ENCODE data around the gene OVOL1. TPM values are rescaled to one million over a fixed set of nuclear protein-coding genes. Genes with fewer than 3 reads are reported as not detected.
"Not testable (repeated sequence)": the region's sequence is repeated elsewhere in the genome, so short reads cannot be mapped to it uniquely, and the experiment has no call there.

Gene OVOL1
- total and polyA plus RNA-seq, 2 experiments from 2014 or later, result 1.5 to 3.3 TPM

GRCh38 chr11:65767806-65768205, 19.1 kb upstream of the OVOL1 start:
- H3K4me2 ChIP-seq; H2AFZ ChIP-seq; H3K36me3 Mint-ChIP-seq (ENCODE audit: low read depth); H3K9me2 ChIP-seq (ENCODE audit: insufficient read depth); H3K36me3 ChIP-seq (ENCODE audit: insufficient read depth); H3K27me3 ChIP-seq (ENCODE audit: insufficient read depth); H3K27ac Mint-ChIP-seq; H3K4me1 ChIP-seq (ENCODE audit: insufficient read depth); H3K27me3 Mint-ChIP-seq (ENCODE audit: insufficient read depth, low read depth, poor library complexity); H4K20me1 ChIP-seq (replicated peaks; ENCODE audit: insufficient read depth); H3F3A ChIP-seq (replicated peaks; ENCODE audit: low read depth); ATAC-seq; H3K4me3 Mint-ChIP-seq; H3K4me1 Mint-ChIP-seq; H3K27ac ChIP-seq (ENCODE audit: low read depth); DNase-seq (ENCODE audit: low spot score); H3K79me2 ChIP-seq (replicated peaks; ENCODE audit: insufficient read depth); H3K4me3 ChIP-seq: not testable (repeated sequence)
- H3K9me3 Mint-ChIP-seq, result peaks cover 18% of the 10 kb centered on the region

GRCh38 chr11:65770951-65771567, 15.8 kb upstream of the OVOL1 start:
- Histone ChIP-seq H3K27me3 (ENCODE audit: insufficient read depth) (no peaks in the 10 kb centered on the region), H3K27ac (ENCODE audit: low read depth) (no peak overlapping the region), H3K4me3 (no peak overlapping the region), H3F3A (replicated peaks; ENCODE audit: low read depth) (no peaks in the 10 kb centered on the region), H3K9me2 (ENCODE audit: insufficient read depth) (no peaks in the 10 kb centered on the region), H3K4me1 (ENCODE audit: insufficient read depth) (no peaks in the 10 kb centered on the region), H3K4me2 (no peak overlapping the region), H3K79me2 (replicated peaks; ENCODE audit: insufficient read depth) (no peaks in the 10 kb centered on the region), H4K20me1 (replicated peaks; ENCODE audit: insufficient read depth) (no peaks in the 10 kb centered on the region), H2AFZ (no peak overlapping the region), H3K36me3 (ENCODE audit: insufficient read depth) (no peaks in the 10 kb centered on the region)
- no peaks in the 10 kb centered on the region for H3K36me3 Mint-ChIP-seq (ENCODE audit: low read depth)
- H3K4me3 Mint-ChIP-seq, result no peak overlapping the region
- DNase-seq (ENCODE audit: low spot score), result no peak
- peaks cover 8% of the 10 kb centered on the region; the same call in 1 of the 3 replicates for H3K9me3 Mint-ChIP-seq
- no peaks in the 10 kb centered on the region for H3K4me1 Mint-ChIP-seq
- ATAC-seq, result no peak
- H3K27ac Mint-ChIP-seq, result no peak overlapping the region
- no peaks in the 10 kb centered on the region for H3K27me3 Mint-ChIP-seq (ENCODE audit: insufficient read depth, low read depth, poor library complexity)
- TF ChIP-seq CREB1 (CRISPR knock-in tag; IDR thresholded peaks at IDR 0.05; ENCODE audit: low read depth), result no peak
- TF ChIP-seq JUNB (IDR thresholded peaks at IDR 0.05; ENCODE audit: unreplicated experiment), result no peak
- no peak for TF ChIP-seq EZH2 (IDR thresholded peaks at IDR 0.05; ENCODE audit: low read depth, unreplicated experiment)
- no peak for TF ChIP-seq ZNF462 (CRISPR knock-in tag; IDR thresholded peaks at IDR 0.05)
- TF ChIP-seq ZNF331 (CRISPR knock-in tag; IDR thresholded peaks at IDR 0.05; ENCODE audit: low read depth), result no peak
- TF ChIP-seq EZH2phosphoT487 (IDR thresholded peaks at IDR 0.05; ENCODE audit: unreplicated experiment), result no peak
- TF ChIP-seq POLR2AphosphoS5 (IDR thresholded peaks at IDR 0.05; ENCODE audit: low read depth), result no peak
- TF ChIP-seq NANOG (IDR thresholded peaks at IDR 0.05; ENCODE audit: borderline replicate concordance), result no peak
- no peak for TF ChIP-seq ETS1 (IDR thresholded peaks at IDR 0.05)
- TF ChIP-seq STAT1 (IDR thresholded peaks at IDR 0.05; ENCODE audit: unreplicated experiment), result no peak
- no peak for TF ChIP-seq CTCF (conservative IDR thresholded peaks at IDR 0.05; ENCODE audit: low read depth in 2 of 2)
- TF ChIP-seq ZNF114 (CRISPR knock-in tag; IDR thresholded peaks at IDR 0.05), result no peak

Data from GM23338 (cell line).